ENCODE data around the gene PRKX. TPM values are rescaled to one million over a fixed set of nuclear protein-coding genes. Genes with fewer than 3 reads are reported as not detected.
A peak's percentile ranks its signal among the peaks of the same experiment; 100 is the strongest.
"Not testable (repeated sequence)": the region's sequence is repeated elsewhere in the genome, so short reads cannot be mapped to it uniquely, and the experiment has no call there.

Gene PRKX
- total RNA-seq, 6 donors from 2014 or later: 10.0 to 43.7 (median 19.6) TPM

GRCh38 chrX:3648084-3648483 is 65.4 kb downstream of the PRKX start:
- peaks cover 0 to 11% (median 4%) of the 10 kb centered on the region in 4 donors for H3K36me3 ChIP-seq
- no peak overlapping the region for H3K4me3 ChIP-seq
- 96 to 100% methylated on average over 2 of the region's 2 CpGs for WGBS, 2 donors
- DNase-seq (no peak), ATAC-seq (ENCODE audit: low FRiP score in 2 of 2) (no peak)
- no peaks in the 10 kb centered on the region for H3K27me3 ChIP-seq
- no peaks in the 10 kb centered on the region for H3K9me3 ChIP-seq
- TF ChIP-seq POLR2A (IDR thresholded peaks at IDR 0.05) (no peak), CTCF (IDR thresholded peaks at IDR 0.05) (no peak), EP300 (IDR thresholded peaks at IDR 0.05) (no peak), POLR2AphosphoS5 (IDR thresholded peaks at IDR 0.05) (no peak)
- no peaks in the 10 kb centered on the region for H3K4me1 ChIP-seq
- no peak overlapping the region for H3K27ac ChIP-seq

- H3K36me3 ChIP-seq; H3K4me3 ChIP-seq; H3K9me3 ChIP-seq; H3K27me3 ChIP-seq; ATAC-seq (ENCODE audit: low FRiP score in 2 of 2); H3K4me1 ChIP-seq: not testable (repeated sequence)
- WGBS, 2 donors: 57 to 66% methylated on average over 20 to 23 of the region's 23 CpGs
- H3K27ac ChIP-seq: peak overlapping the region in 1 of 4 donors; percentile 42
- DNase-seq: peak in 1 of 2 donors; percentile 26
Measured at GRCh38 chrX:3639858-3640631, 73.4 kb downstream of the PRKX start.

GRCh38 chrX:3639236-3639635 is 74.2 kb downstream of the PRKX start:
- H3K27me3 ChIP-seq: no peaks in the 10 kb centered on the region
- no peak for DNase-seq

GRCh38 chrX:3638280-3638873 is 75.1 kb downstream of the PRKX start:
- WGBS, 2 donors: 18 to 31% methylated on average over 4 to 6 of the region's 6 CpGs
- Histone ChIP-seq H3K27ac (no peak overlapping the region), H3K27me3 (no peaks in the 10 kb centered on the region), H3K4me1 (peaks cover 0 to 5% (median 0%) of the 10 kb centered on the region in 4 donors), H3K9me3 (no peaks in the 10 kb centered on the region), H3K4me3 (no peak overlapping the region), H3K36me3 (peaks cover 0 to 9% (median 0%) of the 10 kb centered on the region in 4 donors)
- DNase-seq (peak in 1 of 2 donors; percentile 29), ATAC-seq (ENCODE audit: low FRiP score in 2 of 2) (no peak)
- peak in 4 of 6 experiments; percentile 38 to 51 (median 42) for TF ChIP-seq CTCF (IDR thresholded peaks at IDR 0.05)
- no peak for TF ChIP-seq EP300 (IDR thresholded peaks at IDR 0.05)

More at GRCh38 chrX:3639236-3639635, 74.2 kb downstream of the PRKX start:
- TF ChIP-seq CTCF (IDR thresholded peaks at IDR 0.05): no peak
- Histone ChIP-seq H3K4me3 (no peak overlapping the region), H3K9me3 (no peaks in the 10 kb centered on the region), H3K36me3 (peaks cover 0 to 8% (median 0%) of the 10 kb centered on the region in 4 donors), H3K27ac (peak overlapping the region in 1 of 4 donors; percentile 42), H3K4me1 (peaks cover 0 to 5% (median 0%) of the 10 kb centered on the region in 4 donors)
- WGBS, 2 donors: 100% methylated on average over 1 of the region's 2 CpGs
- ATAC-seq (ENCODE audit: low FRiP score in 2 of 2): no peak

GRCh38 chrX:3636803-3637202 is 76.6 kb downstream of the PRKX start:
- ATAC-seq (ENCODE audit: low FRiP score in 2 of 2): no peak
- peaks cover 0 to 5% (median 0%) of the 10 kb centered on the region in 4 donors for H3K4me1 ChIP-seq
- 95 to 100% methylated on average over 4 of the region's 4 CpGs for WGBS, 2 donors
- DNase-seq: no peak
- H3K4me3 ChIP-seq: no peak overlapping the region
- no peaks in the 10 kb centered on the region for H3K9me3 ChIP-seq
- no peak overlapping the region for H3K27ac ChIP-seq
- H3K27me3 ChIP-seq: no peaks in the 10 kb centered on the region
- TF ChIP-seq POLR2A (IDR thresholded peaks at IDR 0.05) (no peak), CTCF (IDR thresholded peaks at IDR 0.05) (no peak), POLR2AphosphoS5 (IDR thresholded peaks at IDR 0.05) (no peak), EP300 (IDR thresholded peaks at IDR 0.05) (no peak)
- H3K36me3 ChIP-seq: peaks cover 0 to 18% (median 3%) of the 10 kb centered on the region in 4 donors

All from upper lobe of left lung (tissue), 6 donors.